ENCODE data around the gene CYB561. TPM values are rescaled to one million over a fixed set of nuclear protein-coding genes. Genes with fewer than 3 reads are reported as not detected.

Gene CYB561
- total RNA-seq, 1 experiment from 2014 or later, result 26.6 TPM

- no peak for DNase-seq (ENCODE audit: low spot score)
These were observed 5.0 kb upstream of the CYB561 start for GRCh38 chr17:63451150-63451549.

GRCh38 chr17:63450551-63450950 lies 4.4 kb upstream of the CYB561 start:
- peak; percentile 81 for DNase-seq (ENCODE audit: low spot score)

- no peak for DNase-seq (ENCODE audit: low spot score)
These were observed 2.5 kb upstream of the CYB561 start for GRCh38 chr17:63448655-63449054.

GRCh38 chr17:63447471-63448009 lies 1.4 kb upstream of the CYB561 start:
- DNase-seq (ENCODE audit: low spot score), result no peak

GRCh38 chr17:63446753-63447470 lies 806 bp upstream of the CYB561 start:
- DNase-seq (ENCODE audit: low spot score), result no peak

GRCh38 chr17:63445571-63445953 lies 544 bp downstream of the CYB561 start:
- no peak for DNase-seq (ENCODE audit: low spot score)

- no peak for DNase-seq (ENCODE audit: low spot score)
These were observed 1.0 kb downstream of the CYB561 start for GRCh38 chr17:63445065-63445464.

GRCh38 chr17:63444457-63444856 lies 1.6 kb downstream of the CYB561 start:
- no peak for DNase-seq (ENCODE audit: low spot score)

- DNase-seq (ENCODE audit: low spot score), result no peak
These were observed 3.1 kb downstream of the CYB561 start for GRCh38 chr17:63443053-63443452.

GRCh38 chr17:63442549-63443035 lies 3.5 kb downstream of the CYB561 start:
- DNase-seq (ENCODE audit: low spot score), result no peak

GRCh38 chr17:63442074-63442473 lies 4.0 kb downstream of the CYB561 start:
- DNase-seq (ENCODE audit: low spot score), result no peak

GRCh38 chr17:63441654-63442053 lies 4.5 kb downstream of the CYB561 start:
- no peak for DNase-seq (ENCODE audit: low spot score)

GRCh38 chr17:63440770-63441335 lies 5.3 kb downstream of the CYB561 start:
- DNase-seq (ENCODE audit: low spot score), result no peak

GRCh38 chr17:63440127-63440769 lies 5.9 kb downstream of the CYB561 start:
- no peak for DNase-seq (ENCODE audit: low spot score)

- peak; percentile 81 for DNase-seq (ENCODE audit: low spot score)
These were observed 6.4 kb downstream of the CYB561 start for GRCh38 chr17:63439687-63440086.

- no peak for DNase-seq (ENCODE audit: low spot score)
These were observed 7.7 kb downstream of the CYB561 start for GRCh38 chr17:63438092-63439051.

- no peak for DNase-seq (ENCODE audit: low spot score)
These were observed 8.6 kb downstream of the CYB561 start for GRCh38 chr17:63437287-63438091.

GRCh38 chr17:63436523-63437110 lies 9.5 kb downstream of the CYB561 start:
- DNase-seq (ENCODE audit: low spot score), result no peak

GRCh38 chr17:63435681-63436522 lies 10.2 kb downstream of the CYB561 start:
- DNase-seq (ENCODE audit: low spot score), result no peak
